SK-N-DZ (cell line): Measurements from ENCODE around the gene SELENOO.

ENCODE experiments used
- DNase-seq: peaks from one replicate; pipeline ENCODE4 v3.0.0-alpha.2; 2015; ENCODE audit warnings: low spot score

SELENOO gene

GRCh38 chr22:50252082-50253045 lies 51.6 kb downstream of the SELENOO start:
- peak; percentile 56 for DNase-seq

- no peak for DNase-seq
Measured at GRCh38 chr22:50253046-50253915, 52.5 kb downstream of the SELENOO start.

- no peak for DNase-seq
Measured at GRCh38 chr22:50253941-50254340, 53.1 kb downstream of the SELENOO start.

- DNase-seq: no peak
Measured at GRCh38 chr22:50255099-50255498, 54.3 kb downstream of the SELENOO start.

- no peak for DNase-seq
Measured at GRCh38 chr22:50255607-50256006, 54.8 kb downstream of the SELENOO start.

GRCh38 chr22:50256258-50256862 lies 55.5 kb downstream of the SELENOO start:
- DNase-seq: no peak

GRCh38 chr22:50257041-50257440 lies 56.2 kb downstream of the SELENOO start:
- DNase-seq: no peak

GRCh38 chr22:50257451-50258360 lies 56.9 kb downstream of the SELENOO start:
- no peak for DNase-seq

GRCh38 chr22:50258361-50259292 lies 57.8 kb downstream of the SELENOO start:
- no peak for DNase-seq

GRCh38 chr22:50259302-50259701 lies 58.5 kb downstream of the SELENOO start:
- no peak for DNase-seq

GRCh38 chr22:50260434-50260800 lies 59.6 kb downstream of the SELENOO start:
- no peak for DNase-seq

- DNase-seq: peak; percentile 56
Measured at GRCh38 chr22:50260801-50261614, 60.2 kb downstream of the SELENOO start.

- DNase-seq: peak; percentile 65
Measured at GRCh38 chr22:50261615-50262459, 61.0 kb downstream of the SELENOO start, which contains the start of gene MAPK12. TSS of gene MAPK12 (minus strand) at chr22:50261683. CDS start at chr22:50261509, 174 bp downstream.

- DNase-seq: no peak
Measured at GRCh38 chr22:50262460-50262911, 61.7 kb downstream of the SELENOO start.

- no peak for DNase-seq
Measured at GRCh38 chr22:50262973-50263617, 62.3 kb downstream of the SELENOO start.

GRCh38 chr22:50264104-50264745 lies 63.4 kb downstream of the SELENOO start:
- DNase-seq: no peak
